22Rv1 (cell line): ENCODE data around the gene MKRN2.

ENCODE experiments used
- H3K27ac ChIP-seq: fragments of 450-650 bp; 2 replicates; pipeline ENCODE4 v1.5.1; 2017
- CTCF ChIP-seq: fragments of 450-650 bp; IDR thresholded peaks from 2 replicates; pipeline ENCODE4 v1.5.1; 2017; ENCODE audit warnings: mild to moderate bottlenecking
- ZFX ChIP-seq: fragments of 450-650 bp; IDR thresholded peaks from 2 replicates; pipeline ENCODE4 v1.6.1; 2017; ENCODE audit warnings: antibody characterized with exemption, borderline replicate concordance

Gene MKRN2

GRCh38 chr3:12588039-12589009 lies 31.4 kb downstream of the MKRN2 start:
- no peak overlapping the region for H3K27ac ChIP-seq
- no peak for TF ChIP-seq CTCF
- TF ChIP-seq ZFX = no peak

- TF ChIP-seq CTCF (no peak), ZFX (no peak)
- no peak overlapping the region for H3K27ac ChIP-seq
Measured at GRCh38 chr3:12590096-12590495, 33.2 kb downstream of the MKRN2 start.

- no peak overlapping the region for H3K27ac ChIP-seq
- TF ChIP-seq CTCF (no peak), ZFX (no peak)
Measured at GRCh38 chr3:12591456-12591855, 34.6 kb downstream of the MKRN2 start.

- no peak overlapping the region for H3K27ac ChIP-seq
- no peak for TF ChIP-seq ZFX
- TF ChIP-seq CTCF = no peak
Measured at GRCh38 chr3:12591997-12592715, 35.3 kb downstream of the MKRN2 start.

GRCh38 chr3:12593473-12593872 lies 36.6 kb downstream of the MKRN2 start:
- TF ChIP-seq CTCF (no peak), ZFX (no peak)
- no peak overlapping the region for H3K27ac ChIP-seq

GRCh38 chr3:12598890-12599289 lies 42.0 kb downstream of the MKRN2 start:
- peak overlapping the region; percentile 20; the same call in 1 of the 2 replicates for H3K27ac ChIP-seq
- TF ChIP-seq ZFX = no peak
- no peak for TF ChIP-seq CTCF

GRCh38 chr3:12601072-12601471 lies 44.2 kb downstream of the MKRN2 start:
- no peak overlapping the region for H3K27ac ChIP-seq
- TF ChIP-seq ZFX (no peak), CTCF (no peak)
